Stimulated activated CD8-positive, alpha-beta memory T cell treated with anti-CD3 and anti-CD28 coated beads, Interleukin-12 subunit alpha, Interleukin-12 subunit beta, amount 100 ng/mL, for 4 hours (primary cell): ENCODE measurements around the gene FAM131A.

Source experiments
- DNase-seq: peaks from one replicate; pipeline ENCODE4 v3.0.0-alpha.2; 2020; ENCODE audit warnings: low read depth

Gene FAM131A

DNA sequence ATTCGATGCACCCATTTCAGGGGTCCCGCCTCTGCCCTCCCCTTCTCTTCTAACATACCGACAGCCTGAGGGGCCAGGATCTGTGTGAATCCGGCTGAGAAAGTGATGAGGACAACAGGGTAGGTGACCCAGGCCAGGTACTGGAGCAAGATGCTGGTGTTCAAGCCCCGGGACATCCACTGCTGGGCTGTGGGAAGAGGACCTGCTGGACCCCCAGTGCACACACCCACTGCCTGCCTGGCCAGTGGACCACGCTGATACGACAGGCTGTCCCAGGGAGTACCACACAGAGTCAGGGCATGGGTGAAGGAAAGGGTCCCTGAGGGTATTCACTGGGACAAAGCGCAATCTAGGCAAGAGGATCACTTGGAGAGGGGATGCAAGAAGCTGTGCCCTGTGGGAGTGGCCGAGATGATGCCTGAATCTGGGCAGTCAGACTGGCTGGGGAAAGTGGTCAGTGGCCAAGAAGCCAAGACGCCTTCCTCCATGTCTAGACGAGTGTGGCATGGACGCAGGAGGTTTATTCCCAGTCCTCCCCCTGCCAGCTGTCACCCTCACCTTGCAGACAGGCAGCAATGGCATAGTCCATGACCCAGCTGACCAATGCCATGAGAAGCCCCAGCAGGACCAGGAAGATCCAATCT is 20.8 kb downstream of the FAM131A start:
- DNase-seq: no peak

DNA sequence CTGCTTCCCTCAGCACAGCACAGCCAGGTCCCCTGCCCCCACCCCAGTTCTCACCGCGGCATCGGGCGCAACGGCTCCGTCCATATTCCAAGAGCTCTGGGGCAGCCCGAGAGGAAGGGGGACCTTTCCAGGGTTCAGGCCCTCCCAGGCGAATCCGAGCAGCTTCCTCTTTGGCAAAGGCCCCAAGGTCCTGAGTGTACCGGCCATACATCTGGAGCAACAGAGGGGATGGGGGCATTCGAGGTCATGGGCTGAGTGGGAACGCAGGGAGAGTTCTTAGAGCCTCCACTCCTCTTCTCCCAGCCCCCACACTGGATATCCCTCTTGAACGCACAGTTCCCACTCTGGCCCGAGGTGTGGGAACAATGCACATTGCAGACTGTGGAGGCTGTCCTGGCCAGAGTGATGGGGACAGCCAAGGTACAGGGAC is 21.5 kb downstream of the FAM131A start:
- DNase-seq: no peak

DNA sequence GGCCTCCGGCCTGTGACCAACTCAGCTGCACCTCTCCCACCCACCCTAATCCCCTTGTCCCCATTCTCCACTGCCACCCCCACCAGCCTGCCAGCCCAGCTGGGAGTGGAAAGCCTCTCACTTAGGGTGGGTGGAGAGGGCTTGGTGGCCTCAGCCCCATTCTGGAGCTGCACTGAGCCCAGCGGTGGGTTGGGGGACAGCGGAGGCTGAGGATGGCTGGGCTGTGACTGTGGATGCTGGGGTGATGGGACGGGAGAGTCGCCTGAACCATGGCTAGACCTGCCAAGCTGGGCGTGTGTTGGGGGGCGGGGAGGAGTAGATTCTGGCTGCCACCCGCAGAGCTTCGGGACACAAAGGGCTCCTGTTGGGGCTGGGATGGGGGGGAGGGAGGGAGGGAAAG is 22.2 kb downstream of the FAM131A start:
- DNase-seq: no peak

DNA sequence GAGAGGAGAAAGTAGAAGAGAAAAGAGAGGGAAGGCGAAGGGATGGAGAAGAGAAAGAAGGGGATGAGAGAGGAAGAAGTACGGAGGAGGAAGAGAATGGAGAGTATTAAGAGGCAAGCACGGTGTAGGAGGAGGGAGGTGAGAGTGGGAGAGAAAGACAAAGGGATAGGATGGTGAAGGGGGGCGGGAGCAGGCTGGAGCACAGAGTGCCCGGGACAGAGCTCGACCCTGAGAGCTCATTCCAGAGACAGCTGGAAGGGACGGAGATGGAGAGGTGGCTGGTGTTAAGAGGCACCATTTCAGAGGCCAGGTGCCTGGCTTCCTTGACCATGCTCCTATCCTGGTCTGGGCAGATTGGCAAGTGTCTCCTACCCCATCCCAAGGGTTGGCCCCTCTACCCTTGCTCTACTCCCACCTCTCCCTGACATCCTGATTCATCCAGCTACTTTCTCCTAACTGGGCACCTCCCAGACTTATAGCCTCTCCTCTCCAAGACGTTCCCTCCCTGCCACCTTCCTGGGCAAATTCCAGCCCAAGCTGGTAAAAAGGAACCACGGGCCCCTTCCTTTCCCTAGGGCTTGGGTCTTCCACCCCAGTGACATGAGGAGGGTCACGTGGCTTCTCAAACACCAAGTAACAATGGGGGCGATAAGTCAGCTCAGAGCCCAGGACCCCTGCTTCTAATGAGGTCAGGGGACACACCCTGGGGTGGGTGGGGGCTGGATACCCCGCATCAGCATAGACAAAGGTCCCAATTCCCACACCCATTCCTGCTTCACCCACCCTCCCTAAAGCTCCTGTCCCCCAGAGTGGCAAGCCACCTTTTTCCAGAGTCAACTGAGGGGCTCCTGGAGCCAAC is 22.9 kb downstream of the FAM131A start:
- no peak for DNase-seq

DNA sequence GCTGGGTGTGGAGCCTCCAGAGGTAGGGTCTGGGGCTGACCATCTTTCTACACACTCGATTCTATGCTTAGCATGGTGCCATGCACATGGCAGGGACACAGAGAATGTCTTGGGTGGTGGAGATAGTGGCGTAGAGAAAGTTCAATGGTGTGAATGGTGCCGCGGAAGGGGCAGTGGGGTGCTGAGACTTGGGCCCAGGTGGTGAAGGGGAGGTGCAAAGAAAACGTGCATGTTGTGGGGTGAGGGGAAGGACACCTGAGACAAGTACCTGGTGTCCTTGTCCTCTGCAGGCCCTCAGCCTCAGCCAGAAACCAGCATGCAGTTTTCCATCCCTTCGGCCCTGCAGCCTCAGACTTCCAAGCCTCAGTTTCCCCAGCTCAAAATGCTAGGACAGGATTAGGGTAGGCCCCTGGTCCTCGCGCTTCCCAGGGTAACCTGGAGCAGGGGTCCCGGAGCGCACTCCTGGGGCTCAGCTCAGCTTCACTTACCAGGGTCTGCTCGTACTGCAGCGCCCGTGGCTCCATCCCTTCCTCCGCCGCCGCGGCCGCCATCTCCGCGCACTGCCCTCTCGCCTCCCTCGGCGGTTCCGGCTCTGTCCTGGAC is 23.6 kb downstream of the FAM131A start:
- no peak for DNase-seq

DNA sequence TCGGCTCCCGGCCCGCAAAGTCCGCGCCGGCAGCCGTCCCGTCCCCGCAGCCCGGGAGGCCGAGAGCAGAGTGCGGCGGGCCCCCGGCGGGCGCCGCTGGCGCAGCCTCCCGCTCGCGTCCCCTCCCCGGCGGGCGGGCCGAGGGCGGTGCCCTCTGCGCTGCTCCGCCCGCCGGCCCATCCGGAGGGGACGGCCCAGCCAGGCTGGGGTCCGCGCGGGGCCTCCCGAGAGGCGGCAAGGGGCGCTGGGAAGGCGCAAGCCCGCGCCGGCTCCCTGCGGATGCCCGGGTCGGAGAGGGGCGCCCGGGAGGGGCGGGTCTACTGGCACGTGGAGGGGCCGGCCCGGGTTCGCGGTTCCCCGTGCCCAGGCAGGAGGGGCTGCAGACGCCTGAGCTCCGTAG is 24.1 kb downstream of the FAM131A start, which contains the start of the genes CLCN2 and POLR2H:
Gene CLCN2 (minus strand): TSS at position 74 of the 400 bp plus-strand sequence. CDS start 126 bp downstream, outside the sequence.
Gene POLR2H (plus strand): TSS at position 179 of the 400 bp plus-strand sequence. CDS start 1,783 bp downstream, outside the sequence.
- DNase-seq: peak; percentile 32

DNA sequence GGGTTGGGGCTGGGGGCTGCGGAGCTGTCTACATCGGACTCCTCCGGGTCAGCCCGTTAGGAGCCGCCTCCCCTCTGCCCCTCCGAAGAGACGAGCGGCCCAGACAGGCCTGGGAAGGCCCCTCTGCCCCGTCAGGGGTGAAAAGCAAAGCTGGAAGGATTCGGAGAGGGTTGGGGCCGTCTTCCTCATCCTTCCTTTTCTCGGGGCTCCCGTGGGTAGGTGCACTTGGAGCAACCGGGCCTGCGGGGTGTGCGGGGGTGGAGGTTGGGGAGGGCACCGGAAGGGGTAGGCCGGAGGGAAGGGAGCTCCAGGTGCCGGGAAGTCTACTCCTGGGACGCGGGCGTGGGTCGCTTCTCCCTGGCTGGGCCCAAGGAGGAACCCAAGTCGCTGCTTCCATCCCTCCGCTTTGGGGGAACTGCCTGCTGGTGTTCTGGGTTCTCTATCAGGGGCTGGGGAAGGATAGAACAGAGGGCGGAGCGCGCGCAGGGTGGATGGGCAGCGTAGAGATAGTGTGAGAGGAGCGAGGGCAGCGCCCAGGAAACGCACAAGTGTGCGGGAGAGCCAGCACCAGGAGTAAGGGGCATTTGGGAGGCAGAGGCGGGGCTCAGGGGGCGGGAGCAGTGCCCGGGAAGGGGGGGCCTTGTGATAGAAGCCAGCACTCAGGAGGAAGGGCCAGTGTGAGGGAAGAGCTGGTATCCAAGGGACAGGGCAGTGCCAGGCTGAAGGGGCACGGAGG is 24.7 kb downstream of the FAM131A start:
- DNase-seq: peak; percentile 28

DNA sequence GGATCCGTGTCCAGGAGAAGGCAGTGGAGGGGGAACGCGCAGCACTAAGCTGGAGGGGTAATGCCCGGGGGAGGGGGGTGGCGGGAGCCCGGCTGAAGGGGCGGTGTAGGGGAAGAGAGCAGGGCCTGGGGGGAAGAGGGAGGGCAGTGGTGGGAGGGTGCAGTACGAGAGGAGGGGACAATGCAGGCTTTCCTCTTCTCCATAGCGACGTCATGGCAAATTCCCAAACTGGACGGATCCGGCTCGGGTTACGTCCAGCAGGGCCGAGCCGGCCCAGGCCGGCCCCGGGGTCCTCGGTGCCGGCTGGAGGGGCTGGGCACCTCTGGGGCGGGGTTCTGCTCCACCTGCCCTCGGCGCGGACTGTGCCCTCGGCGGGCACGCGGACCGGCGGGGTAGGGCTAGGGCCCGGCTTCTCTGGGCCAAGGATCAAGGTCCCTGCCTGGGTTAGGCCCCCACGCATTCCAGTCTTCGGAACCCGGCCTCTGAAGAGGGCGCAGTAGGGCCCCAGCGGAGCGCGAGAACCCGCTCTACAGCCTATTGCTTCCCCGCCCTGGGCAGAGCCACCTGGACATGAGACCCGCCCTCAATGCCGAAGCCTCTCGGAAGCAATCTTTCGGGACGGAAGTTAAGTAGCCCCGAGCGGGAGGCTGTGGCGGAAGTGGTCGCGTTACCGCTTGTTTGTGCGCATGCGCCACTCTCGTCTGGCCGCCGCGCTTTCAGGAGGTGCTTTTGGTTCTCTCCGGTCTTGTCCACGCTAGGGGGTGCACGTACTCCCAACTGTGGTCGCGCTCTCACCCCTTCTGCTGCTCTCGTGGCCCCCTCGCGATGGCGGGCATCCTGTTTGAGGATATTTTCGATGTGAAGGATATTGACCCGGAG is 25.5 kb downstream of the FAM131A start:
- DNase-seq: peak; percentile 94

DNA sequence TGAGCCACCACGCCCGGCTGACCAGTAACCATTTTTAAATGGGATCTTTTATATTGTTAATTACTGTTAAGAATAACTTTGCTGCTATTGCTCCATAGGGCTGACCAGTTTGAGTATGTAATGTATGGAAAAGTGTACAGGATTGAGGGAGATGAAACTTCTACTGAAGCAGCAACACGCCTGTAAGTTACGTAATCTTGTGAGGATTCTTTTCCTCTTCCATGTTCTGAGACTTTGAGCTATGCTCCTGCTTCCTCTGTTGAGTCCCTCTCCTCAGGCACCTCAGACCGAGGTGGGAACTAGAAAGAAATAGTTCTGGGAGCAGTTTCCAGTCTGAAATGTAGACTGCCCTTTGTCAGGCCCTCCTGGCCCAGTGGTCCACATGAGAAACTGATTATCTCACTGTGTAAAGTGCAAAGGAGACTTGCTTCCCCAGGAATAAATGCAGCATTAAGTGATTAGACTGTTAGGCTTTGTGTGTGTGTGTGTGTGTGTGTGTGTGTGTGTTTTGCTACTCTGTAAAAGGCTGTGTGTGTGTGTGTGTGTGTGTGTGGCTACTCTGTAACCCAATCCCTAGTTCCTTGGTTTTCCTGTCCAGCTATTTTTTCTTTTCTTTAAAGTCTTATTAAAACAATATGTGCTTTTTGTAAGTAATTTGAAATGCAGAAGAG is 29.4 kb downstream of the FAM131A start:
- no peak for DNase-seq

DNA sequence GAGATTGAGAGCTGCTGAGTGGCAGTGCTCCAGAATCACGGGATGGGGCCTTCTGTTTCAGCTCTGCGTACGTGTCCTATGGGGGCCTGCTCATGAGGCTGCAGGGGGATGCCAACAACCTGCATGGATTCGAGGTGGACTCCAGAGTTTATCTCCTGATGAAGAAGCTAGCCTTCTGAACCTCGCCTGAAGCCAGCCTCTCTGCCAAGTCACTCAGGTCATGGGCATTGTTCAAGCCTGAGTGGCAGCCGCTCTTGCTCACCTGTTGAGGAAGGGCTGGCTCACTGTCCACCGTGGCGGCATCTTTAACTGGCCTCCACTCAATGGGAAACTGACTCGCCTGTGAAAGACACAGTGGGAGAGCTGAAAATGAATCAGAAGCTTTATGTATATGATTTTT is 30.7 kb downstream of the FAM131A start:
- no peak for DNase-seq

DNA sequence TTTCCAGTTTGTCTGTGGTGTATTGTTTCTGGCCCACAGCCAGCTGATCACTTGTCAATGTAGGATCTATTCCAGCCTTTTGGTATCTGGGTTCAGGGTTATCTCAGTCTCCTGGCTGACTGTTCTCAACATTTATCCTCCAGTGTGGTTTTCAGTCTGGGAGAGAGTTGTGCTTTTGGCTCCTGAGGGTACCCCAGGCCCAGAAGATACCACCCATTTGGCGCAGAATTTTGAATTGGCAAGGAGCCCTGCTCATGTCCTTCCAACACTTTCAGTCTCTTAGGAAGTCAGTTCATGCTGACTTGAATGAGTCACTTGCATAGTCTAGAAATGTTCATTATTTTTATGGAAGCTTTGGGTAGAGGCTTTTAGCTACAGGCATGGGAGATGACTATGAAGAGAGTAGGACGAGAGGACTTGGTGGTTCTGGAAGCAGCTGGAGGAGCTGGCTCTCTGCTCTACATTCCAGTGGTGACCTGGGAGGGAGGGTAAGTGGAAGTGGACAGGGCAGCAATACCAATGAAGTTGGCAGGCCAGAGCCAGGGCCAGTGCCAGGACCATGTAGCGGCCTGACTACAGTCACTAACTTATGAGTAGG is 31.3 kb downstream of the FAM131A start:
- no peak for DNase-seq

DNA sequence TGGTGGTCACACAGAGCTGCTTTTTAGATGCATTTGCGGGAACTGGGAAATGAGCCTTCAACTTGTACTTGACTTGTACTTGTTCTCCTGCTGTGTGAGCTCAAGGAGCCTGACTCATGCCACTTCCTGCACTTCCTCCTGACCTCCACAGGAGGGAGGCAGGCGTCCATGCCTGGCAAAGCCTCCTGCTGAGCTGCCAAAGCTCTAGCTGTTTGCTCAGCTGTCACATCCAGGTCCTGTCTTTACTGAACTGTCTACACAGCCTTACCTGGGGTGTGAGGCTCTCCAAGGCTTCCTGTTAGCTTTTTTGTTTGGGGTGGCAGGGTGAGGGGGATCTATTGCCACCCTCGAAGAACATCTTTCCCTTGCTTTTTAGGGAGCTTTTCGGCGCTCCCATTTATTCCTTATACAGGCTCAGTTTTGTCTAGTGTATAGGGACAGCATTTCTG is 34.2 kb downstream of the FAM131A start:
- peak; percentile 27 for DNase-seq

DNA sequence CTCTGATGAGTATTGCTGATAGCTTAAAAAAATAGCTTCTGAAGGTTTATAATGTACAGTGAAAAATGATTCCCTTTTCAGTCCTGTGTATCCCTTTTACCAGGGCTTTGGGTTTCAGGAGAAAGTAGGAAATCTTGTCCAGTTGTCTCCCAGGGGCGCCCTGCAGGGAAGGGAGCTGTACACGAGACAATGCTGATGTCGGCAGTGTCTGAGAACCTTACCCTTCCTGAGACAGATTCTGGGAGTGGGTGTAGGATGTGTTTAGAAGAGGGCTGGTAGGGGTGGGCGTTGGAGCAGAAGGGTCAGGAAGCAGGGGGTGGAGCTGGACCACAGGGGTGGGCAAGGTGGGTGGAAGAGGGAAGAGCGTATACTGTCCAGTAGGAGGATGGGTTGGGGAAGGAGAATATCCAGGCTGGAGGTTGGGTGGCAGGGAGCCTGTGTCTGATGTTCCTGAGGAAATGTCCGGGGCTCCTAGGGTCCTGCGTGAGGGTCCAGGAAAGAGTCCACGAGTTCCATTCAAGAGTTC is 35.0 kb downstream of the FAM131A start:
- no peak for DNase-seq

DNA sequence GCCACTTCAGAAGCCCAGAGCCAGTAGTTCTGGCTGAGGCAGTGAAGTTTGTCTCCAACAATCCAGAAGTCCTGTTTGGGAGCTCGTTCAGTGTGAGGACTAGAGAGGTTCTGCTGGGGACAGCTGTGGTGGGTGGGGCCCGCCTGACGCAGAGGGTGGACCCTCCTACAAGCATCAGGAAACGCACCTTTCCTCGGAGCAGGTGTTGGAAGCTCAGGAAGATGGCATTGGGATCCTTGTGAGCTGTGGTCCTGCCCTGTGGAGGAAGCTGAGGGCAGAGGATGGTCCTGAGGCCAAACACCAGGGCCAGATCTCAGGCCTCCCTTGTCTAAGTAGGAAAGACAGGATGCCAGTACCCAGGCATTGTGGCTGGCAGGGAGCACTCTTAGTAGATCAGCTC is 35.5 kb downstream of the FAM131A start:
- no peak for DNase-seq

DNA sequence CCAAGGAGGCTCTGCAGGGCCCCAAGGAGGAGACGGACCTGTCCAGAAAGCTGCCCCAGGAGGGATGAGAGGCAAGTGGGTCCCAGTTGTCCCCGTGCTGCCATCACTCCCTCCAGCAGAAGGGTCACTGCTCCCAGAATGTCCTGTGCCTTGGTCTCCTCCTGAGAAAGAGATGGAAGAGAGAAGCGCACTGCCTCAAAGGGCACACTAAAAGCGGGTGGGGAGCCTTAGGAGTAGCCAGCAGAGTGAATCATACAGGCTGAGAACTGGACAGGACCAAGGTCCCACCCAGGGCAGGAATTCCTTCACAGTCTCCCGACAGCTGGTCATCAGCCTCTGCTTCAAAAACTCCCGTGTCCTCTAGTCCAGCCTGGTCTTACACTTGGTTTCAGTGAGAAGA is 36.0 kb downstream of the FAM131A start:
- no peak for DNase-seq

DNA sequence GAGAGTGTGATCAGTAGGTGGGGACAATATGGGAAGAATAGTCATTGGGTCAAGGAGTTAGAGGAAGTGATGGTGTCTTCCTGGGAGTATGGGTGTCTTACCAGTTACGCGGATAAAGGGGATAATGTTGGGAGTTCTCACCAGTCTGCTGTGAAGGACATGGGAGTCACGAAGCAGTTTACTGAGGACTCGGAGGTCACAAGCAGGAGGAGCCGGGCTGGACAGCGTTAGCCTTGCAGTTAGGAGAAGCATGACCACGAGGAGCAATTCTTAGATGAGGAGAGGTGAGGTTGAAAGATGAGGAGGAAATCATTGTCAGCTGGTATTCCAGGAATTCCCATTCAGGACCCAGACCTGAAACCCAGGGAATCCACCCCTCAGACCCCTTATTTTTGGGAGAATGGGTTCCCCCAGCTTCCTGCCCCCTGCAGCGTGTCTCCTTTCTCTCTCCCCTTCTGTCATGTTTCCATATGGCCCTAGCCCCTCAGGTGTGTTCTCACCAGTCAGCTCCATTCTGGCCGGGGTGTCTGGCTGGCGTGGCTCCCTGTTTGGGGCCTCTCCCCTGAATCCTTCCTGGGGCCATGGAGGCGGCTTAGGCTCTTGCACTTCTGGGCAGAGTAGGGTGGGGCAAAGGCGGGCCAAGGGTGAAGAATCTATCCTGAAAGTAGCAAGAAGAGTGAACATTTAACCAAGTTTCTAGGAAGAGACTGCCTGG is 38.5 kb downstream of the FAM131A start:
- DNase-seq: no peak

DNA sequence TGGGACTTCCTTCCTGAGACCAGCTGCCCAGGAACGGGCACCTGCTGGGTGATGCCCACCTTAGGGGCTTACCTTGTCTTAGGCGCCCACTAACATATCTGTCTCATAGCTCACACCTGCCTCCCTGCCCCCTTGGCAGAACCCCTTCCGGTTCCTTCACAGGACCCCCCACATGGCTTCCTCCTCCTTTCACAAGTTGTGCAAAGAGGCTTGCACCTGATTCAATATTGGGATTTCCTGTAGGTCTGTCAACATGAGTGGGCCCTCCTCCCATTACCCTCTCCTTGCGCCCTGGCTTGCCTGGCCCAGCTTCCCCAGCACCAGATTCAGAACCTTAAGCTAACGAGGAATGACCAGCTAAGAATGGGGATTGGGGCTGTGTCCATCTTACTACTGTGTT is 40.0 kb downstream of the FAM131A start:
- DNase-seq: no peak

DNA sequence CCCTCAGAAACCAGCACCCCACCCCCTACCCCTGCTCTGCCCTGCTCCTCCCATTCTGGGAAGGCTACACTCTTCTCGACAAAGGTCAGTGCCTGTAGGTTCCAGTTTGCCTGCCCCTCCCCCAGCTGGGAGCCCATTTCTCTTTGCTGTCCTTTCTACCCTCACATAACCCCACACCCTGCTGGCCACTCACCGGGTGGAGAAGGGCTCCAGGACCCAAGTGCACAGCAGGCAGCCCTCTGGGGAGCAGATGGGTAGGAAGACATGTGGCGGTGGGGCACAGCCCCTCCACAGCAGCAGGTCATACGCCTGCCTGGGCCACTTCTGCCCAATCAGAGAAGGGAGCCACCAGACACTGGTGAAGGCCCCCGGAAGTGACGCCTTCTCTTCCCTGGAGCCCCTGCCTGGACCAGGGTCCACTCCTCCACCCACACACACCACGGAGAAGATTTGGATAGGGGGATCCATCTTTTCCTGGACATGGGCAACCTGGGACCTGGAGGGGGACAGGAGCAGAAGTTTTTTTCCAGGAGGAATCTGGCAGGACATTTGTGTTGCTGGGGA is 40.6 kb downstream of the FAM131A start, which contains the start of gene THPO:
Gene THPO (minus strand): TSS at position 326 of the 564 bp plus-strand sequence. CDS start 1,948 bp downstream, outside the sequence.
- DNase-seq: no peak
